IMR-90 (cell line): Measurements from ENCODE around the gene PLXNA4. TPM values are rescaled to one million over a fixed set of nuclear protein-coding genes. Genes with fewer than 3 reads are reported as not detected.

ENCODE experiments used
- ATAC-seq: fragments of 200-7000 bp; cut with Tn5 transposase; 2 replicates; pipeline ENCODE4 v1.9.1; 2020; ENCODE audit warnings: low read depth, mild to moderate bottlenecking, moderate library complexity
- BruUV-seq: library from RNA; stranded (reverse); fragments of 400-500 nt; replicated peaks from 2 replicates; lab custom pipeline; 2021; lab: Mats Ljungman, UMichigan
- CTCF ChIA-PET: fragments of 300-600 bp; formaldehyde crosslinking; extraction: SDS; loops from one replicate; lab custom pipeline; 2021; ENCODE audit warnings: antibody characterized with exemption; lab: Yijun Ruan, JAX
- POLR2A ChIA-PET: fragments of 300-600 bp; sonication (Branson Sonifier 250); formaldehyde crosslinking; loops from one replicate; lab custom pipeline; 2022; ENCODE audit warnings: antibody characterized with exemption; ENCODE audit not compliant: unreplicated experiment; lab: Charles Lee
- DNase-seq: peaks from one replicate; pipeline ENCODE4 v3.0.0; 2013
- H2AFZ ChIP-seq: replicated peaks from 2 replicates; pipeline ENCODE3; 2013; ENCODE audit warnings: low read length, mild to moderate bottlenecking; ENCODE audit not compliant: poor library complexity
- H2AK5ac ChIP-seq: 2 replicates; pipeline ENCODE4 v1.6.1; 2013; ENCODE audit warnings: low read depth, low read length, inconsistent platforms
- H2AK9ac ChIP-seq: replicated peaks from 2 replicates; pipeline ENCODE3; 2013; ENCODE audit warnings: mild to moderate bottlenecking, low read depth, low read length, moderate library complexity; ENCODE audit not compliant: poor library complexity
- H2BK120ac ChIP-seq: 2 replicates; pipeline ENCODE4 v1.6.1; 2013; ENCODE audit warnings: low read depth, low read length, inconsistent platforms
- H2BK15ac ChIP-seq: 3 replicates; pipeline ENCODE4 v1.6.1; 2013; ENCODE audit warnings: low read depth, low read length, inconsistent platforms
- H2BK20ac ChIP-seq: 2 replicates; pipeline ENCODE4 v1.6.1; 2013; ENCODE audit warnings: low read depth, mild to moderate bottlenecking, inconsistent platforms, low read length, moderate library complexity
- H2BK5ac ChIP-seq: 2 replicates; pipeline ENCODE4 v1.6.1; 2013; ENCODE audit warnings: mild to moderate bottlenecking, low read depth, low read length, inconsistent platforms; ENCODE audit not compliant: poor library complexity, severe bottlenecking
- H3K14ac ChIP-seq: replicated peaks from 2 replicates; pipeline ENCODE4 v1.6.1; 2013; ENCODE audit warnings: low read depth, low read length, inconsistent platforms
- H3K18ac ChIP-seq: 2 replicates; pipeline ENCODE4 v1.6.1; 2013; ENCODE audit warnings: low read depth, low read length, control low read depth
- H3K23ac ChIP-seq: 2 replicates; pipeline ENCODE4 v1.6.1; 2013; ENCODE audit warnings: low read depth, low read length, inconsistent platforms
- H3K27ac ChIP-seq: 2 replicates; pipeline ENCODE4 v1.5.1; 2013; ENCODE audit warnings: mild to moderate bottlenecking, control low read depth, low read length; ENCODE audit not compliant: insufficient read depth
- H3K27me3 ChIP-seq: 2 replicates; pipeline ENCODE4 v1.6.1; 2013; ENCODE audit warnings: low read length; ENCODE audit not compliant: control insufficient read depth, insufficient read depth
- H3K36me3 ChIP-seq: 2 replicates; pipeline ENCODE4 v1.6.1; 2013; ENCODE audit warnings: low read length, mixed read lengths; ENCODE audit not compliant: control insufficient read depth, insufficient read depth
- H3K4ac ChIP-seq: 2 replicates; pipeline ENCODE4 v1.6.1; 2013; ENCODE audit warnings: low read depth, low read length, inconsistent platforms
- H3K4me1 ChIP-seq: 2 replicates; pipeline ENCODE4 v1.6.1; 2013; ENCODE audit warnings: low read length, mixed read lengths; ENCODE audit not compliant: control insufficient read depth, insufficient read depth
- H3K4me2 ChIP-seq: 2 replicates; pipeline ENCODE4 v1.6.1; 2013; ENCODE audit warnings: low read depth, mild to moderate bottlenecking, control low read depth, low read length, moderate library complexity
- H3K4me3 ChIP-seq: 2 replicates; pipeline ENCODE4 v1.5.1; 2013; ENCODE audit warnings: low read depth, mild to moderate bottlenecking, control low read depth, low read length, moderate library complexity; ENCODE audit not compliant: insufficient read depth
- H3K56ac ChIP-seq: 2 replicates; pipeline ENCODE4 v1.6.1; 2013; ENCODE audit warnings: low read length, inconsistent platforms; ENCODE audit not compliant: insufficient read depth; ENCODE audit errors: extremely low read depth
- H3K79me1 ChIP-seq, 2 experiments: 2 replicates each; pipeline ENCODE4 v1.6.1; 2013; ENCODE audit warnings: low read length in 2 of 2, inconsistent platforms in 1 of 2, low read depth in 1 of 2
- H3K9ac ChIP-seq: 2 replicates; pipeline ENCODE4 v1.6.1; 2013; ENCODE audit warnings: low read depth, low read length, control low read depth
- H3K9me1 ChIP-seq: 2 replicates; pipeline ENCODE4 v1.6.1; 2013; ENCODE audit warnings: low read length, inconsistent platforms; ENCODE audit not compliant: insufficient read depth
- H3K9me3 ChIP-seq: 2 replicates; pipeline ENCODE4 v1.6.1; 2013; ENCODE audit warnings: low read length; ENCODE audit not compliant: control insufficient read depth, insufficient read depth
- H4K20me1 ChIP-seq: 2 replicates; pipeline ENCODE4 v1.6.1; 2013; ENCODE audit warnings: low read length, inconsistent platforms; ENCODE audit not compliant: insufficient read depth
- H4K5ac ChIP-seq: 2 replicates; pipeline ENCODE4 v1.6.1; 2013; ENCODE audit warnings: mild to moderate bottlenecking, low read depth, low read length, control low read depth
- H4K8ac ChIP-seq, 2 experiments: 2 replicates each; pipeline ENCODE4 v1.6.1; 2013; ENCODE audit warnings: low read depth in 2 of 2, low read length in 2 of 2, control low read depth in 1 of 2, inconsistent platforms in 1 of 2
- H4K91ac ChIP-seq: 2 replicates; pipeline ENCODE4 v1.6.1; 2013; ENCODE audit warnings: low read depth, low read length, inconsistent platforms; ENCODE audit not compliant: insufficient read depth
- BHLHE40 ChIP-seq: fragments of 150-350 bp; IDR thresholded peaks from 2 replicates; pipeline ENCODE4 v1.6.1; 2016; ENCODE audit warnings: mild to moderate bottlenecking, low read depth, low read length
- CEBPB ChIP-seq: IDR thresholded peaks from 2 replicates; pipeline ENCODE4 v1.6.1; 2012; ENCODE audit warnings: low read depth, low read length, improper control_type of control experiment
- ELK1 ChIP-seq: fragments of 150-350 bp; IDR thresholded peaks from 2 replicates; pipeline ENCODE4 v1.6.1; 2016; ENCODE audit warnings: low read depth, mild to moderate bottlenecking, low read length, moderate library complexity, borderline replicate concordance
- FOS ChIP-seq: fragments of 150-350 bp; IDR thresholded peaks from 2 replicates; pipeline ENCODE4 v1.6.1; 2016; ENCODE audit warnings: low read depth, low read length
- MAFK ChIP-seq: IDR thresholded peaks from 2 replicates; pipeline ENCODE4 v1.6.1; 2012; ENCODE audit warnings: low read depth, low read length, improper control_type of control experiment
- MAZ ChIP-seq: IDR thresholded peaks from 2 replicates; pipeline ENCODE4 v1.6.1; 2012; ENCODE audit warnings: low read depth, mild to moderate bottlenecking, low read length, improper control_type of control experiment, moderate library complexity, borderline replicate concordance
- MXI1 ChIP-seq: IDR thresholded peaks from 2 replicates; pipeline ENCODE4 v1.6.1; 2012; ENCODE audit warnings: low read depth, mild to moderate bottlenecking, low read length, moderate library complexity, borderline replicate concordance
- POLR2A ChIP-seq: IDR thresholded peaks from 2 replicates; pipeline ENCODE4 v1.6.1; 2012; ENCODE audit warnings: mild to moderate bottlenecking, low read depth, low read length
- RAD21 ChIP-seq: IDR thresholded peaks from 2 replicates; pipeline ENCODE4 v1.6.1; 2012; ENCODE audit warnings: low read length, improper control_type of control experiment
- RCOR1 ChIP-seq: IDR thresholded peaks from 2 replicates; pipeline ENCODE4 v1.6.1; 2012; ENCODE audit warnings: mild to moderate bottlenecking, low read length, improper control_type of control experiment; ENCODE audit not compliant: insufficient replicate concordance
- SMC3 ChIP-seq: fragments of 150-350 bp; IDR thresholded peaks from 2 replicates; pipeline ENCODE4 v1.6.1; 2016; ENCODE audit warnings: low read depth, mild to moderate bottlenecking, antibody characterized with exemption, low read length, moderate library complexity
- USF2 ChIP-seq: fragments of 150-350 bp; IDR thresholded peaks from 2 replicates; pipeline ENCODE4 v1.6.1; 2017; ENCODE audit warnings: mild to moderate bottlenecking, antibody characterized with exemption, low read length, low read depth
- WGBS, 2 experiments: methylation state at CpG; one replicate each; pipeline versions ENCODE4 v1.1.5 to v1.1.7; 2013; ENCODE audit warnings: missing lambda C conversion rate in 2 of 2; ENCODE audit not compliant: insufficient read length in 1 of 2; ENCODE audit errors: extremely low coverage in 2 of 2; 5-methylcytosine and 5-hydroxymethylcytosine counted together
- dilution Hi-C: fragments of 300-500 bp; cut with HindIII; formaldehyde crosslinking; loops from one replicate; pipeline ENCODE4 v1.14.3; 2018; ENCODE audit warnings: low sequenced_read_pairs; ENCODE audit not compliant: unreplicated experiment
- in situ Hi-C: fragments of 300-500 bp; cut with MboI; formaldehyde crosslinking; loops from 3 replicates; pipeline ENCODE4 v1.14.3; 2019; ENCODE audit warnings: low sequenced_read_pairs, inconsistent platforms, mixed read lengths
- intact Hi-C: fragments of 100-400 bp; cut with micrococcal nuclease; formaldehyde crosslinking; loops from 2 replicates; pipeline ENCODE4 v1.10.0; 2022
- polyA plus RNA-seq, 3 experiments: library from polyadenylated mRNA; depleted of rRNA; stranded (reverse); fragments of >200 nt; gene quantifications; 2 replicates each; pipeline ENCODE4 v1.2.3, GENCODE V29; 2012; ENCODE audit warnings: low replicate concordance in 1 of 3
- total RNA-seq: library from RNA; depleted of rRNA; stranded (reverse); fragments of >200 nt; gene quantifications from 2 replicates; pipeline ENCODE4 v1.2.3, GENCODE V29; 2012

Gene PLXNA4
- total and polyA plus RNA-seq, 2 of the 4 experiments (the other 2 are of a cell fraction), result under 0.01 TPM

GRCh38 chr7:132154695-132155471 lies 421.4 kb downstream of the PLXNA4 start (continued):
- TF ChIP-seq MXI1, result no peak

GRCh38 chr7:132154248-132154647 lies 422.0 kb downstream of the PLXNA4 start:
- Histone ChIP-seq H3K23ac (no peak overlapping the region), H4K5ac (no peak overlapping the region), H2BK5ac (no peak overlapping the region), H2BK20ac (no peak overlapping the region), H3K27ac (no peak overlapping the region), H2AK9ac (no peak overlapping the region), H4K8ac (no peak overlapping the region), H2AK5ac (no peak overlapping the region), H4K20me1 (no peaks in the 10 kb centered on the region), H3K4me1 (no peaks in the 10 kb centered on the region), H3K27me3 (peaks cover 2% of the 10 kb centered on the region; the same call in 1 of the 2 replicates), H3K14ac (no peak overlapping the region), H4K91ac (no peak overlapping the region), H2BK120ac (no peak overlapping the region), H3K4me3 (no peak overlapping the region), H3K18ac (no peak overlapping the region), H2AFZ (no peak overlapping the region), H3K9ac (no peak overlapping the region), H2BK15ac (no peak overlapping the region), H3K36me3 (no peaks in the 10 kb centered on the region), H3K56ac (no peak overlapping the region), H3K4ac (no peak overlapping the region), H3K9me3 (no peaks in the 10 kb centered on the region), H3K9me1 (no peaks in the 10 kb centered on the region), H3K4me2 (no peak overlapping the region), H3K79me1 (no peaks in the 10 kb centered on the region)
- no peak for DNase-seq
- in situ Hi-C loops, result no loop called here
- ATAC-seq, result no peak
- dilution Hi-C loops, result no loop called here
- BruUV-seq, result no TSS peak
- ChIA-PET POLR2A (no interaction called here), CTCF (interaction anchor here (0.7 kb wide), 1 partner anchor 145 kb away, joined by 4 read pairs; no protein-coding TSS in a partner anchor)
- TF ChIP-seq CEBPB (no peak), MXI1 (no peak), POLR2A (no peak), MAFK (no peak), USF2 (no peak), MAZ (no peak), ELK1 (no peak), RCOR1 (no peak), RAD21 (no peak), BHLHE40 (no peak), FOS (no peak), SMC3 (no peak)
- intact Hi-C loops, result loop anchor here (2.0 kb wide), 1 partner anchor 209 kb away; no protein-coding TSS in a partner anchor
- 59% methylated on average over 4 of the region's 6 CpGs; no CpG with 5 or more reads in 1 of the 2 experiments for WGBS, 2 experiments
